A204.1 (cell line): ENCODE measurements around the gene PDE3A.
"Not testable (repeated sequence)": the region's sequence is repeated elsewhere in the genome, so short reads cannot be mapped to it uniquely, and the experiment has no call there.

Experiments used
- FAIRE-seq: peaks from 2 replicates; lab custom pipeline; 2012; peaks lifted over from hg19 to GRCh38; lab: Jason Lieb, UNC

The PDE3A gene

GRCh38 chr12:20368114-20368650, at the start of gene PDE3A:
TSS of gene PDE3A (plus strand) at chr12:20368537. CDS start at chr12:20369285, 748 bp downstream.
- FAIRE-seq, result no peak

- FAIRE-seq, result no peak
These were observed 49.0 kb upstream of the PDE3A start for GRCh38 chr12:20319366-20319765.

DNA sequence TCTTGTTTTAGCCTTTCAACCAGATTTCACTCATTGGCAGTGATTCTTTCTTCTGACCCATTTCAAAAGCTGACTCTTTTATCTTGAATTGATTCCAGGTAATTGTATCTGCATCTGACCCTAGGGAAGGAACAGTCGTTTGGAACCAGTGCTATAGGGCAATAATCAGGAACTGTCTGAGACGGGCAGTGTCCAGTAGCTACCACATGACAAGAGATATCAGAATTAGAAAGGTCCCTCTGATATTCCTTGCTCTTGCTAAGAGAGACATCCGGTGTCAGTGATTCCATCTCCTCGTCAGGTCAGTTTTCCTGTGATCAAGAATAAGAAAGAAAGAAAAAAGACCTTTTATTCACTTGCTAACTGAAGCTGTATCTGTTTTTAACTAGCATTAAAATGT, 47.8 kb upstream of the PDE3A start:
- FAIRE-seq, result no peak

DNA sequence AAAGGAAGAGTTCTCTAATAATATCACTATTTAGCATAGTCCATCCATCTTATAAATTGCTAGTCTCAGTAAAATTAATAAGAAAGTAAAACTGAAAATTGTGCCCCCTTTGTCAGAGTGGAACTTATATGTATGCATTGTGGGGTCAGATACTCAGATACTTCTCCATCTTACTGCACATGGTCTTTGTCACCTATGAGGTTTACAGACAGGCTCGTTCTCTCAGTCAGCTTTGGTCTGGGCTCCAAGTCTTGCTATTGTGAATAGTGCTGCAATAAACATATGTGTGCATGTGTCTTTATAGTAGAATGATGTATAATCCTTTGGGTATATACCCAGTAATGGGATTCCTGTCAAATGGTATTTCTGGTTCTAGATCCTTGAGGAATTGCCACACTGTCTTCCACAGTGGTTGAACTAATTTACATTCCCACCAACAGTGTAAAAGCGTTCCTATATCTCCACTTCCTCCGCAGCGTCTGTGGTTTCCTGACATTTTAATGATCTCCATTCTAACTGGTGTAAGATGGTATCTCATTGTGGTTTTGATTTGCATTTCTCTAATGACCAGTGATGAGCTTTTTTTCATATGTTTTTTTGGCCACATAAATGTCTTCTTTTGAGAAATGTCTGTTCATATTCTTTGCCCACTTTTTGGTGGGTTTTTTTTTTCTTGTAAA, 37.4 kb upstream of the PDE3A start:
- not testable (repeated sequence) for FAIRE-seq

DNA sequence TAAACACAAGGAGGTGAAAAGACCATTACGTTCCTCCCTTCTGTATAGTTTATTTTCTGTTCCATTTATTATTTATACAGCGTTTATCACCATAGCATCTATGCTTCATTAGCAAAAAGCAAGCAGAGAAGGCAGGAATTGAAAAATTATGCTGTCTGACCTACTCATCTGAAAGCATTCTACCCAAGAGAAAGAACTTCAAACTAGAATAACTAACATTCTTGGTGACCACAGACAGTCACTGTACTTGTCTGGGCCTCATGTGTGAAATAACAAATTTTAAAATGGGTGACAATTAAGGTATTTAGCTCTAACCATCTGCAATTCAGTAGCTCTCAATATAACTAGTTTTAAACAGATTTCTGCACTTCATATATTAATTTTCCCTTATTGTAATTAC, 29.3 kb upstream of the PDE3A start:
- no peak for FAIRE-seq

GRCh38 chr12:20342111-20342510, 26.2 kb upstream of the PDE3A start:
- no peak for FAIRE-seq

DNA sequence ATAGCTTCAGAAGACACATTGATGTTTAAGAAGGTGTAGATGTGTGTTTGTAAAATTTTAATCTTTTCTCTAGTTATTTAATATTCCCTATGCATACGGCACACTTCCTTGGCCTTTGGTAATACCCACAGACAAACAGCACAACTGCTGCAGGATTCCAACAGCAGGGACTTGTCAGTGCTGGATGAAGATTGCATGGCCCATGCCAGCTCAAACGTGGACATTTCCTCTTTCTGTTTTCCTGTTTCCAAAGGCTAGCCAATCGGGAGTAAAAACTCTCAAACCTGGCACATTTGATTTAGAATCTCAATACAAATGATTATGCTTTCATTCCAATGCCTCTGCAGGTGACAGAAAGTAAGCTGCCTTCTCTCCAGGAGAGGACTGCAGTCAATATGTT, 22.5 kb upstream of the PDE3A start:
- no peak for FAIRE-seq

GRCh38 chr12:20350026-20350425, 18.3 kb upstream of the PDE3A start:
- no peak for FAIRE-seq

DNA sequence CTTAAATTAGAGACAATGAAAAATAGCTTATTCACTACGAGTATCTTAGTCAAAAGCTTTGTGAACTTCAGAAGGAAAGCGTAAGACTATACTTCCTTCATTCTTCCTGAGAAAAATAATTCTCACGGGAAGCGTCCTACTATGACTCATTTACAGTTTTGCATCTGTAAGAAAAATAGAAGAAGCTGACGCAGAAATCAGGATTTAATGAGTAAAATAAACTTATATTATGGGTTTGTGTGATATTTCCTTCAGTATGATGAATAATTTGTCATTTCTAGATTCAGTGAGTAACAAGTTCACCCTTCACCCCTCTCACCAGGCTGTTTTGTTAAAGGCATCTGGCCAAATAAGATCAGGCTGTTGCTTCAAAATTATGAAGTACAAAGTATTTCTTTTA, 17.8 kb upstream of the PDE3A start:
- no peak for FAIRE-seq

DNA sequence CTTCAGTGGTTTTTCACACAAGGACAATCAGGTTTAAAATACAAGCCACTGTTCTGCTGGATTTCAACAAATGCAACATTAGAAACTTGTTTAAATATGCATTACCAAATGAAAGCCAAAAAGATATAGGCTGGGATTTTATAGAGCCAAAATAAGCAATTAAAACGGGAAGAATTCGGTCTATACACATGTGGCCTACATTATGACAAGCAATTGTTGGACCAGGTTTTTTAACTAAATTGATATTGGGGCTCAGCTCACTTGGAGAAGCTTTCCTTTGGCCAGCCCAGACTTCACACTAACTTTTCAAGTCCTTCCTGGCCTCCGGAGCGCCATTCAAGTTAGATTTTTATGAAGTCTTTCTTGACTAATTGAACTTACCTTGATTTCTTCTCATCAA, 16.9 kb upstream of the PDE3A start:
- FAIRE-seq, result no peak

- FAIRE-seq, result no peak
These were observed 12.3 kb upstream of the PDE3A start for GRCh38 chr12:20356048-20356447.

GRCh38 chr12:20360407-20360806, 7.9 kb upstream of the PDE3A start:
- no peak for FAIRE-seq

- no peak for FAIRE-seq
These were observed 6.9 kb upstream of the PDE3A start for GRCh38 chr12:20361416-20361815.

DNA sequence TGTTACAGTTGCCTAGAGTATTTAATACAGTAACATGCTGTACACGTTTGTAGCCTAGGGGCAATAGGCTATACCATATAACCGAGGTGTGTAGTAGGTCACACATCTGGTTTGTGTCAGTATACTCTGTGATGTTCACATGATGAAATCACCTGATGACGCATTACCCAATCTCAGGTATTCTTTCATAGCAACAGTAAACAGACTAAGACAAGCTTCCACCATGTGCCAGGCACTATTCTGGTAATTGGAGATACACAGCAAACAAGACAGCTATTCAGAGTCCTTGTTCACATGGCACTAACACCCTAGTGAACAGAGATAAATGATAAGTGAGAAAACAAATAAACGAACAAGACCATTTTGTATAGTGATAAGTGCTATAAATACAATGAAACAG, 3.8 kb upstream of the PDE3A start:
- FAIRE-seq, result no peak

GRCh38 chr12:20366776-20367409, 1.4 kb upstream of the PDE3A start:
- FAIRE-seq, result no peak

DNA sequence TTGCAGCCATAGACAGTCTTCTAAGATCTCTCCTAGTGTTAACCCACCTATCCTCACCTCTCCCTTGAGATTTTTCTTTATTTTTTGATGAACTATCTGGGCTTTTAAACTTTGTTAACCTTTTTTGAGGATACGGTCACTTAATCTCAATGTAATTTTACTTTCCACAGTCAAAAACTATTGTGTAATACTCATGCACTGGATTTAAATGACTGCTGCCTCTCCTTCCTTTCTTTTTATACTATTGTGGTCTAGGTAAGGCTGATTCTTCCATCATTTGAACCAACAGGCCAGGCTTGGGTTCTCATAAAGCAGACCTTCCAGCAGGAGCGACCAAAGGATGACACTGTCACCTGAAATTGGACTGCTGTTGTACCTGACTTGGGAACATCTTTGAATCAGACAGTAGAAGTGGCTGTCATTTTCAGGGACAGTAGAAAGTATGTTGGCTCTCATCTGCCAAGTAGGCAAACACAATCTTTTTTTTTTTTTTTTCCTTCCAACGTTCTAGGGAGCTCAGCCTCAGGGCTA, 689 bp upstream of the PDE3A start:
- no peak for FAIRE-seq

- no peak for FAIRE-seq
These were observed 441 bp downstream of the PDE3A start for GRCh38 chr12:20368651-20369304.

DNA sequence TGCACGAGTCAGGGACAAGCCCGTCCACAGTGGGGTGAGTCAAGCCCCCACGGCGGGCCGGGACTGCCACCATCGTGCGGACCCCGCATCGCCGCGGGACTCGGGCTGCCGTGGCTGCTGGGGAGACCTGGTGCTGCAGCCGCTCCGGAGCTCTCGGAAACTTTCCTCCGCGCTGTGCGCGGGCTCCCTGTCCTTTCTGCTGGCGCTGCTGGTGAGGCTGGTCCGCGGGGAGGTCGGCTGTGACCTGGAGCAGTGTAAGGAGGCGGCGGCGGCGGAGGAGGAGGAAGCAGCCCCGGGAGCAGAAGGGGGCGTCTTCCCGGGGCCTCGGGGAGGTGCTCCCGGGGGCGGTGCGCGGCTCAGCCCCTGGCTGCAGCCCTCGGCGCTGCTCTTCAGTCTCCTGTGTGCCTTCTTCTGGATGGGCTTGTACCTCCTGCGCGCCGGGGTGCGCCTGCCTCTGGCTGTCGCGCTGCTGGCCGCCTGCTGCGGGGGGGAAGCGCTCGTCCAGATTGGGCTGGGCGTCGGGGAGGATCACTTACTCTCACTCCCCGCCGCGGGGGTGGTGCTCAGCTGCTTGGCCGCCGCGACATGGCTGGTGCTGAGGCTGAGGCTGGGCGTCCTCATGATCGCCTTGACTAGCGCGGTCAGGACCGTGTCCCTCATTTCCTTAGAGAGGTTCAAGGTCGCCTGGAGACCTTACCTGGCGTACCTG, 1.1 kb downstream of the PDE3A start:
- no peak for FAIRE-seq

DNA sequence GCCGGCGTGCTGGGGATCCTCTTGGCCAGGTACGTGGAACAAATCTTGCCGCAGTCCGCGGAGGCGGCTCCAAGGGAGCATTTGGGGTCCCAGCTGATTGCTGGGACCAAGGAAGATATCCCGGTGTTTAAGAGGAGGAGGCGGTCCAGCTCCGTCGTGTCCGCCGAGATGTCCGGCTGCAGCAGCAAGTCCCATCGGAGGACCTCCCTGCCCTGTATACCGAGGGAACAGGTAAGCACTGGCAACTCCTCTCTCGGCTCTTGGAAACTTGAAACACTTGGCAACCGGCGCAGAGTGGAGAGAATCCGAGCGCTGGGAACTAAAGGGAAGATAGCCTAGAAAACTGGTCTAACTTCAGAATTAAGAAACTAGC, 1.7 kb downstream of the PDE3A start:
- FAIRE-seq, result no peak

GRCh38 chr12:20370866-20371519, 2.7 kb downstream of the PDE3A start:
- no peak for FAIRE-seq

DNA sequence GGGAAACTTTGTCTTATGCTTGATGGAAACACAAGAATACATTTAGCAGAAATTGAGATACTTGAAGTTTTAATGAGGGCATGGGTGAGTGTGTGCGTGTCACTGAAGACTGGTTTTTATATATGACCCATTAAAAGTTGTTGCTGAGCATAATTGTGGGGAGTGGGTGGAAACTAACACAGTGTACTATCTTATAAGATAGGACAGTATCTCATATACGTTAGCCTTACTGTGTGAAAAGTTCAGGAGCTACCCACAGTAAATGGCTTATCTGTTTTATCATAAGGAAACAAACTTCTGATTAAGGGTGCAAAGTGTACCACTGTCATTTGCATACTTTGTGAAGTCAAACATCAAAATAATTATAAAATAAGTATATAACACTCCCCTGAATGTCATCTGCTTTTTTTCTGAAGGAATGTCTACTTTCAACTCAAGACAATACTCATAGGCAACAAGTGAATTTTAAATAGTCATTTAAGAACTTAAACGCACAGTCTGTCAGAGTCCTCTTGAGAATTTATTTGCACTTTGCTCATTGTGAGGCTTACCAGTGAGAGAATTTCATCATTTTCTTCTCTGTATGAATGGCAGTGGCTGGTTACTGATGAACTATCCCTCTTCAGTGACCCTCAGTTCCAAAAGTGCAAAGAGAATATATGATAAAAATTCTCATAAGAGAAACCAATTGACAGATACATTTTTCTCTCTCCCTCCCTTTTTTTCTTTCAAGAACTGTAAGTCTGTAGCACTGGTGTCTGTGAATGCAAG, 4.2 kb downstream of the PDE3A start:
- FAIRE-seq, result no peak
